DOHH2 (cell line): ENCODE data around the gene ABLIM1.

Source experiments
- EZH2phosphoT487 ChIP-seq: fragments of 200-600 bp; sonication (generic); IDR thresholded peaks from 2 replicates; pipeline ENCODE4 v1.6.1; 2017; ENCODE audit warnings: borderline replicate concordance, mild to moderate bottlenecking, antibody characterized with exemption, low read length, moderate library complexity, mixed read lengths
- TF ChIP-seq, protein P1 (sequence below): fragments of 200-600 bp; sonication (generic); IDR thresholded peaks from one replicate; pipeline ENCODE4 v1.5.1; 2014; ENCODE audit warnings: antibody characterized with exemption, mild to moderate bottlenecking, low read depth, low read length; ENCODE audit not compliant: poor library complexity, severe bottlenecking

DNA sequence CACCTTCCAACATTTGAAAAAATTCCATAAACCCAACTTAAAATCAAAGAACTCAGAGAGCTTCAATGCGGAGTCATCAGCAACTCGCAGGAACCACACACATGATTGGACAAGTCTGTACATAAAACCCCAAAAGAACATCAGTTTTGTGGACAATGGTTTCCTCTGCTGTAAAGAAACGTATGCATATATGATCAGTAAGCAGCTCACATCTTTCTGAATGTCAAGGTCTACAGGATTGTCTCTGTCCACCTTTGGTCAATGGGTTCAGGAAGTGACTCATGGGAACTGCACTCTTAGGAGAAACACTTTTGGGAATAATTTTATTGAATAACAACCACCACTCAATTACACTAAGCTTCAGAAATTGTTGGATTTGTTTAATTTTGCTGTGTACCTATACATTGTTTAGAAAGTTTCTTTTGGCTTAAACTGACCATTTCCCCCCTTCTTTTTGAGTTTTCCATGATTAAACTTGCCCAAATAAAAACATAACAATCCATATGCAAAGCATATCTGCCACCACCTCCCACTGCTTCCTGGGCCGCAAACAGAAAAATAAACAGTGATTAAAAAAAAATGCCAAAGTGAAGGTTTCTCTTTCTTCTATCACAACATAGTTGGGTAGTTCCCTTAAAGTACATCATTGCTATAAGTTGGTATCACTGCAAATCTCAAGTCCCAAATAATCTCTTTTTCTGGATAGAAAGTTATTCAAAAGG, 226.5 kb downstream of the ABLIM1 start:
- TF ChIP-seq, protein P1, sequence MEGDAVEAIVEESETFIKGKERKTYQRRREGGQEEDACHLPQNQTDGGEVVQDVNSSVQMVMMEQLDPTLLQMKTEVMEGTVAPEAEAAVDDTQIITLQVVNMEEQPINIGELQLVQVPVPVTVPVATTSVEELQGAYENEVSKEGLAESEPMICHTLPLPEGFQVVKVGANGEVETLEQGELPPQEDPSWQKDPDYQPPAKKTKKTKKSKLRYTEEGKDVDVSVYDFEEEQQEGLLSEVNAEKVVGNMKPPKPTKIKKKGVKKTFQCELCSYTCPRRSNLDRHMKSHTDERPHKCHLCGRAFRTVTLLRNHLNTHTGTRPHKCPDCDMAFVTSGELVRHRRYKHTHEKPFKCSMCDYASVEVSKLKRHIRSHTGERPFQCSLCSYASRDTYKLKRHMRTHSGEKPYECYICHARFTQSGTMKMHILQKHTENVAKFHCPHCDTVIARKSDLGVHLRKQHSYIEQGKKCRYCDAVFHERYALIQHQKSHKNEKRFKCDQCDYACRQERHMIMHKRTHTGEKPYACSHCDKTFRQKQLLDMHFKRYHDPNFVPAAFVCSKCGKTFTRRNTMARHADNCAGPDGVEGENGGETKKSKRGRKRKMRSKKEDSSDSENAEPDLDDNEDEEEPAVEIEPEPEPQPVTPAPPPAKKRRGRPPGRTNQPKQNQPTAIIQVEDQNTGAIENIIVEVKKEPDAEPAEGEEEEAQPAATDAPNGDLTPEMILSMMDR, result no peak
- no peak for TF ChIP-seq EZH2phosphoT487
